Measurements from ENCODE around the gene ADAM12.

ADAM12 gene

DNA sequence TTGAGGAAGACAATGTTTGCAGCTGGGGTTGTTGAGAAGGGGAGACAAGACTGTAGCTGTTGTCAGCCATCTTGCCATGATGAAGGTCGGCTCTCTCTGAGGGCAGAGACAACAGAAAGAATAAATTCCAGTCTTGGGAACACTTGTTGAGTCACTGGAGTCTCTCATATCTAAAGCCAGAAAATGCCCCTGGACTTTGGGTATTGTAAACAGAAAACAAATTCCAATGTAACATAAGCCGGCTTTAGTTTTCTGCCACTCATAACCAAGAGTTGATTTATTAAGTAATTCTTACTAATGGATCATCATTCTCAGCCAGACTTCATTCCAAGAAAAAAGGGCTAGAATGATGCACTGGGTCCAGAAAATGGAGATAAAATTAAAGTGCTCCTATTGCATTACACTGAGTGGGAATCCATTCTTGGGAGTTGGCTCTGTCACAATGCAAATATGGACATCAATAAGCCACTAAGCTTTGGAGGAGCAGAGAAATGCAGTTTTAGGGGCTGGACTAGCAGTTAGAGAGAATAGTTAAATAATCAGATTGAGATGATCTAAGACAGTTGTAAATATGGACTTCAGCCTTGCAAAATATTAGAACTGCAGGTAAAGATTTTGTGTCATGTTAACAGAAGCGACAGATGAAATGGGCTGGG is 78.9 kb downstream of the ADAM12 start:
- no peak for DNase-seq

DNA sequence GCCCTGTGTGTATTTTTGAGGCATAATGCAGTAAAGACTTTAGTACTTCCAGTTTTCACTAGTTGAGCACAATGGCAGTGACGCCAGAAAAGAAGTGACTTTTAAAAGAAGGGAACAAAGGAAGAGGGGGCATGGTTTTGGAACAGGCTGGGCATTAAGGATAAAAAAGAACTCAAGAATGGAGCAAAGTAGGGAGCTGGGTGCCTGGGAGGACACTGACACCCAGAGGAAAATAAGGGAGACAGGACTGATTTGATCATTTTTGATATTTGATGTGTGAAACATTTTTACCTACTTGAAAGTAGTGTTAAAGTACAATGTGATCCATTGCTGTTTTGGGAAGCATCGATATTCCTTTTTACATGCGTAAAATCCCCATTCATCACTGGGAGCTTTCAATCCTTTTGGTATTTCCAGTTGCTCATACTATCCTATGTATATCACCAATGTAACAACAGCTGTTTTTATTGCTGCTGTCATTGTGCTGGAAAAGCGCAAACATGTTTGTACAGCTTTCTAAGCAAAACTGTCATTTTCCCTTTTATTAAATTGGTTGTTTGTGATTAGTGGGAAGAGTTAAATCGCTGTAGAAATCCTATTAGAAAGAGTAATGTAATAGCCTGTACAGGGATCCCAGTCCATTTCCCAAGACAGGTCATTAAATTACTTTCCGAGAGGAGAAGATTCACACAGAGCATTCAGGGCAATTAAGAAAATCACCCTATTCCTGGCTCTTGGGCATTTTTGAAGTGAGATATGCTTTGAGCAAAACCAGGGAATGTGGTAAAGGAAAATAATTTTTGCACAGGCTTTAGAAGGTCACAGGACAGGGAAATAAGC is 85.2 kb downstream of the ADAM12 start:
- DNase-seq = no peak

DNA sequence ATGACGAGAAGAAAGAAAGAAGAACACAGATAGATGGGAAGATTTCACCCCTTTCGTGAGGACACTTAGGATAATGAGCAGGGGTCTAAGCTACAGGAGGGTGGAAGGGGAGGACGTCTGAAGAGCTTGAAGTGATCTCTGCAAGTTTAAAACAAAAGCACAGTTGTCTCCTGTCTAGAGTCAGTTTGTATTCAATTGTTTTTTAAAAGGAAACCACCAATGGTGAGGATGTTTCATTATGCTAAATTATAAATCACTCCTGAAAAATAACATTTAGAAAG is 85.9 kb downstream of the ADAM12 start:
- no peak for DNase-seq

DNA sequence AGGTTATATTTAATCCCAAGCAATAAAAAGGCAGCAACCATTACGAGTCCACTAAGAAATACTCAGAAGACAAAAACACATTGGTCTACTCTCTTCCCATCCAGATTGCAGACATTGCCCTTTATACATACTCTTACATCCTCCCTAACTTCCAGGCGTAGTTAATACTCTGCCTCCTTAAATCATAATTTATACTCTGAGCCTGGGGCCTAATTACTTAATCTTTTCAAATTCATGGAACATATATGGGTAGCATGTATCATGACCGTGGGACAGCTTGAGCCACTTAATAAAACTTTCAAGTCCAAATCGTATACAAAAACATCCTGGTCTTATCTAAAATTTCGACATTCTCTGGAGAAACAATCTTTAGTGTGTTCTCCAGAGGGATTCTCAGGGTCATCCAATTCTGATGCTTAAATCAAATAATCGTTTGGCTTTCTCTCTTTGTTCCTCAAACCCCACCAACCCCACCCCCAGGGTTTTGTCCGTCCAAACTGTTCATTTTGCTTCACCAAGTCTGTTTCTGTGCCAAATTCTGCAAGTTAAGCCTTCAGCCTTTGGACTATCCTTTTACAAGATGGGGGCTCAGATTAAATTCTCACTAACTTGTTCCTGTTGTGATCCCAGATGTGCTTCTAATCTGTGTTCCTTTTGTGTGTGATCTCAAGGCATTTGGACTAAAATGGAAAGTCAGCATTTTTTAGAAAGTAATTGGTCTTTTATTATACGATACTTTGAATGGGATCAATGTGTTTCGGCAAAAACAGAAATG is 86.4 kb downstream of the ADAM12 start:
- no peak for DNase-seq

DNA sequence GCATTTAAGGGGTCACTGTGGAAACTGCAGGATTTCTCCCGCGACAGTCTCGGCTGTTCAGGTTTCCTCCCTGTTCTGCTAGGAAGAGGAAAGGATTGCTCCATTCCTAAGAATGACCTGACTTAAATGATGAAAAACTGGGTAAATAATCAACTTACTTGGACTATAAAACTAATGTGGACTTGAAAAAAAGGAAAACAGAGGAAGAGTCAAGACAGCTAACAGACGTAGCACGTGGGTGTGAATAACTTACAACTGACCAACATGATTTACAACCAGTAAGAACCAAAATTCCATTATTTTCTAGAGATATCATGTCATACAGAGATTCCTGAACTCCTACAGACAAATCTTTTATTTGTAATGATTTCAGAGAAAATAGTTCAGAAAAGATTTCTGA is 93.8 kb downstream of the ADAM12 start:
- DNase-seq = no peak

DNA sequence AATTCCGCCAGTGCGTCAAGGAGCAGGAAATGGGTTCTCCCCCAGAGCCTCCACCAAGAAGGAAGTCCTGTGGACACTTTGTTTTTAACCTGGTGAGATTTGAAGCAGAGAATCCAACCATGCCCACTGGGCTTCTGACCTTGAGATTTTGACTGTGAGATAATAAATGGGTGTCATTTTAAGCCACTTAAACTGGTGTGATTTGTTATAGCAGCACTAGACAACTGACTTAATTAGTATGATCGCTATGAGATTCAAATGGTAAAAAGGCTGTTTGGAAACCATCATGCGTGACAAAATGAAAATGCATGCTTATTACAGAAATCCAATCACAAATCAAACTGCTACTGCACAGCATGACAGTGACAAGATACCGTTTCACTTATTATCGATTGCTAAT is 98.0 kb downstream of the ADAM12 start:
- no peak for DNase-seq

DNA sequence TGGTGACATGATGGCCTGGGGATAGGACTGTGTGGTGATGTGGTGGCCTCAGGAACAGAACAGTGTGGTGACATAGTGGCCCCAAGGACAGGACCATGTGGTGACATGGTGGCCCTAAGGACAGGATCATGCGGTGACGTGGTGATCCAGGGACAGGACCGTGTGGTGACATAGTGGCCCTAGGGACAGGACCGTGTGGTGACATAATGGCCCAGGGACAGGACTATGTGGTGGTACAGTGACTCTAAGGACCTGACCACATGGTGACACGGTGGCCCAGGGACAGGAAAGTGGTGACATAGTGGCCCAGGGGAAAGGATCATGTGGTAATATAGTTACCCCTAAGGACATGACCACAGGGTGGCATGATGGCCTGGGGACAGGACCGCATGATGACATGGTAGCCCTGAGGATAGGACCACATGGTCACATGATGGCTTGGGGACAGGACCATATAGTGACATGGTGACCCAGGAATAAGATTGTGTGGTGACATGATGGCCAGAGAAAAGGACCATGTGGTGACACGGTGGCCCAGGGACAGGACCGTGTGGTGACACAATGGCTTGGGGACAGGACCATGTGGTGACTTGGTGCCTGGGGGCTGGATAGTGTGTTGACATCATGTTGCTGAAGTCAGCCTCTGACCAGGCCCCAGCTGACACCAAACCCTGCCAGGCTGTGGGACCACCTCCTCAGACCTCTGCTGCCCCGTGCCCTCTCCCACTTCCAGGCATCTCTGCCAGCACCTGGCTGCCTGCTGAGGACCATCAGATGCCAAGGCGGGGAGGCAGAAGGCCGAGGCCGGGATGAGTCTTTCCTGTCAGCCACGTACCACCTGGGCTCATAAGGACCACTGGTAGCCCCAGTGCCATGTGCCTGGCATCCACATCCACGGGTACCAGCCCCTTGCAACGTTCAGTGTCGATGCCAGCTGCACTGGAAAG is 99.5 kb downstream of the ADAM12 start:
- DNase-seq = no peak

DNA sequence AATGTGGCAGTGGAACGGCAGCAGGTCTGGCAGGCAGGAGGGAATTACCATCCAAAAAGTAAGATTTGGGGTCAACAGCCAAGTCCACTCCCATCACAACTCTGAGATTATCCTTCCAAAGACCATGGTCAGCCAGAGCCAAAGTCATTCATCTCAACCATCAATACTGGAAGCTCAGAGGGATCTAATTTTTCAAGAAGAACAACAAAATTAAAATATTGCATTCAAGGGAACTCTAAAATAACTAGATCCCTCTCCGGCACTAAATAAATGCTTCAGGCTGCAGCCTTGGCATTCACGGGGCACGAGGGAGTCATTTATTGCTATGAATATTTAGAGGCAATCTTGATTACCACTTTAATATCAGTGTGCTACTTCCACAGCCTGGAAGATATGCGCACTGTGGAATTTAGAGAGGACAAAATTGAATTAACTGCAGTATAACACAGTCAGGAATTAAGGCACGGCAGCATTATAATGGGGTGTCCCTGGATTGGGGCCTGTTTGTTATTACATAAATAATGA is 102.0 kb downstream of the ADAM12 start:
- no peak for DNase-seq

DNA sequence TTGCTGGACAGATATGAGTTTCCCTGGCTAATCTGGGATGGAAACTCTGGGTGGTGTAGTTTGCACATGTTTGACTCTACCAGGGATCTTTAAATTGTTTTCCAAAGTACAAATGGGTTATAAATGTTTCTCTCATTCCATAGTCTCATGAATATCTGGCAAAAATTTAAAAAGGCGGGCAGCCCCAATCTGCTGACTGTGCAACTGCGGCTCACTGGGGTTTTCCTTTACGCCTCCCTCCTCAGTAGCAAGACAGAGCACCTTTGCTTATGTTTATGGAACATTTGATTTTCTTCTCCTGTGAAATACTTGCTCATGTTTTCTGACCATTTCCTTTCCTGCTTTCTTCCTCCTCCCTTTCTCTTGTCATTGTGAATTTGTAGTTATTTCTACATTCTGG is 105.0 kb downstream of the ADAM12 start:
- DNase-seq = no peak

DNA sequence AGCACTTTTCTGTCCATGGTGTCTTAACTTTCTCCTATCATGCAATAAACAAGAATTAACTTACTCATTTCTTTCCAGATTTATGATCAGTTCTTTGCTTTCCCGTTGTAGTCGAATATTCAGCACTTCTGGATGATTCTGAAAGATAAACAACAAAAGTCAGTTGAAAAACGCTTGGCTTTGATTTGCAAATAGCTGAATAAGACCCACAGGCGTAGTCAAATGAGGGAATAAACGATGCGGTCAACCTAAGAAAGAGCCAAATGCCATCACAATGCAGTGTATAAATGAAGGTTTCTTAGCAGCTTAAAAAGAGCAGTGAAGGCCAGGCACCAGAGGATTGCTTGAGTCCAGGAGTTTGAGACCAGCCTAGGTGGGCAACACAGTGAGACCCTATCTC is 109.4 kb downstream of the ADAM12 start:
- no peak for DNase-seq

DNA sequence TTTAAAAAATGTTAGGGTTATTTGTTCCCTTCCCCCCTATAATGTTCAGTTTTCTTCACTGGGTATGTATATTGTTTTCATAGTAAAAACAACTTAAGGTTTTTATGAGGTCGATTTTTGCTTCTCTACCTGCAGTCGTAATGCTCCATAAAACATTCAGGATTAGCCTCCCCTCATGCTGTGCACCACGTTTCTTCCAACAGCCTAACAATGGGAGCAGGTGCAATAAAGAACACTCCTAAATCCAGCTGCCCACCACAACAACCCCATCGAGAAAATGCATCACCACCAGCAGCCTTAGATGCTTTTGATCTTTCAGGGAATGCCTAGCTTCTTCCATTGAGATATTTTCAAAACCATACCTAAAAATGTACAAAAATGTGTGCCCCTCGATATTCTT is 111.1 kb downstream of the ADAM12 start:
- no peak for DNase-seq

DNA sequence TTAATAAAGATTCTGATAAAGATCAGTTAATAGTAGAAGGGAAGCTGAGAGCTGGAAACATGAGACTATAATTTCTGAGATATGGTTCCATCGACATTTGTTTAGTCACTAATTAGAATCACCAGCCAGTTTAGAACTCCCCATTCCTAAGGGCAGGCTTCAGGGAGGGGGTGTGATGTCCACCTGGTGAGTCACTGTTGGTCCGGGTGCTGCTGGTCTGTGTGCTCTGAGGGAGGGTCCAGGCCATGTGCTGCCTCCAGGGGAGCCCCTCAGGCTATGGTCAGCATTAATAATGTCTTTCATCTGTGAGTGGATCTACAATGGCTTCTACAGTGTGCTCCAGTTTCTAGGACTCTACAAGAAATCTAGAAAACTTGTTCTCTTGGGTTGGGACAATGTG is 115.8 kb downstream of the ADAM12 start:
- DNase-seq = no peak

DNA sequence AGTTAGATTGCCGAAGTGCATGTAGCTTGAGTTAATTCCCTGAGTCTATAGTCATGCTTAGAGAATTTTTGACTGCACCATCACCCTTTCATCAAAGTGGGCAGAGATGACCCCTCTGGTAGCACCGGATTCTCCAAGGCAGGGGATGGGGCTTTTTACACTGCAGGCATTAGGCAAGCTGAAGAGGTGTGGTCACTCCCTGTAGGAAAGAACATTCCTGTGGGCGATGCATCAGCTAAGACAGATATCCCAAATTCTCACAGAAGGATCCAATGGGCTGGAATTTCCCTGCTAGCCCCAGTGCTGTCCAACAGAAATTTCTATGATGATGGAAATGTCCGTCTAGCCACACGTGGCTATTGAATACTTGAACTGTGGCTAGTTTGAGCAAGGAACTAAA is 118.2 kb downstream of the ADAM12 start:
- DNase-seq = no peak

DNA sequence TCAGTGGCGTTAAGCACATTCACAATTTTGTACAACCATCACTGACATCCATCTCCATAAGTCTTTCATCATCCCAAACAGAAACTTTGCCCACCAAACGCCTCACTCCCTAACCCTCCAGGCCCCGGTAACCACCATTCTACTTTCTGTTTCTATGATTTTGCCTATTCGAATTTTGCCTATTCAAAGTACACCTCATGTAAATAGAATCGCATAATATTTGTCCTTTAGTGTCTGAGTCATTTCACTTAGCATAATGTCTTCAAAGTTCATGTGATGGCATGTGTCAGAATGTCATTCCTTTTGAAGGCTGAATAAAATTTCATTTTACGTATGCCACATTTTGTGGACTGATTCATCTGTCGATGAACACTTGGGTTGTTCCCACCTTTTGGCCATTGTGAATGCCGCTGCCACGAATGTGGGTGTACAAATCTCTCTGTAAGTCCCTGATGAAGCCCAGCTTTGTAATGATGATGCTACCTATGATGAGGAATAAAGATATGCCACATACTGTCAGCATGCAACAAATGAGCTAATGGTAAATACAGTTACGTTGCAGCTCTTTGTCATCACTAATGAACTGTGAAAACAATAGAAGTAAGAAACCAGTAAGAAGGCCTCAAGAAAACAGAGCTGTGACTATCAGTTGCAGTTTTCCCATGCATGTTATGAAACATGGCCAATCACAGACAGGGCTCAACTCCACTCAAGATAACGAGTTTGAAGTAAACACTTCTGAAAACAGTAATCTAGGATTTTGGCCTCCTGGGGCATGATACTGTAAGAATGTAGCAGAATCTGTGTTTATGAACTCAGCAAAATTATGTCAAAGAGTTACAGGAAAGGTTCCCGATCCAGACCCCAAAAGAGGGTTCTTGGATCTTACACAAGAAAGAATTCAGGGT is 120.0 kb downstream of the ADAM12 start:
- no peak for DNase-seq

DNA sequence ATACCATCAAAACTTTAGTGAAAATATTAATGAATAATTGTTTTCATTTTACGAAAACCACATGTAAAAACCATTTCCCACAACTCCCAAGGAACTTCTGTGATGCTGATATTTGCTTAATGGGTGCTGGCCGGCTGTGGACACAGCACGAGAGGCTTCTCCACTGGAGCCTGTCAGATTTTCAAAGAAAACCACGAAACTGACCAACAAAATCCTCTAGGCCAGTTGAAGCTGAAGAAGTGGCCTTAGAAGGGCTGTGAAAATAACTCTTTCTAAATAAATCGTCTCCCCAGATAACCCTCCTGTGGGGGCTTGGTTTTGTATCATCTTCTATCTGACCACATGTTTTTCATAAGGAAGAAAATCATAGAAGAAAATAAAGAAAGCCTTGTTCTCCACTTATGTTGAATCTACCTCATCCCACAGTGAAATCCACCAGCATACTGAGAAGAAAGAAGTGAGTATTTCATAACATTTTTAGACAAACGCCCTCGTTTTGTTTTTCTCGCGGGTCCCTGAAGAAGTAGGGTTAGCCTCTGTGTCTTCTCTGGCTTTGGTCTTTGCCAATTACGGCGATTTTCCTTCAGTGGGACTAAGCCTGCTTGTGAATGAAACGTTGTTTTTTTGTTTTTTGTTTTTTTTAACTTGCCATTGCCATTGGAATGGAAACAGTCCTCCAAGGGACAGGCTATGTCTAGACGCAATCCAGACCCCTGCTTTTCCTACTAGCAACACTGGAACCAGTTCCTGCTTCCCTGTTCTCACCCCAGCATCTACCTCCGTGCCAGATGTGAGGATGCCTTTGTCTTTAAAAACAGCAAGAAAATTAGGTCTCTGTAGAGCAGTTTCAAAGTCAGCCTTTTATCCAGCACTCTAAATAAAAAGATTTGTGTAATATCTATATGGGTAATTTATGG is 123.9 kb downstream of the ADAM12 start:
- DNase-seq = no peak

DNA sequence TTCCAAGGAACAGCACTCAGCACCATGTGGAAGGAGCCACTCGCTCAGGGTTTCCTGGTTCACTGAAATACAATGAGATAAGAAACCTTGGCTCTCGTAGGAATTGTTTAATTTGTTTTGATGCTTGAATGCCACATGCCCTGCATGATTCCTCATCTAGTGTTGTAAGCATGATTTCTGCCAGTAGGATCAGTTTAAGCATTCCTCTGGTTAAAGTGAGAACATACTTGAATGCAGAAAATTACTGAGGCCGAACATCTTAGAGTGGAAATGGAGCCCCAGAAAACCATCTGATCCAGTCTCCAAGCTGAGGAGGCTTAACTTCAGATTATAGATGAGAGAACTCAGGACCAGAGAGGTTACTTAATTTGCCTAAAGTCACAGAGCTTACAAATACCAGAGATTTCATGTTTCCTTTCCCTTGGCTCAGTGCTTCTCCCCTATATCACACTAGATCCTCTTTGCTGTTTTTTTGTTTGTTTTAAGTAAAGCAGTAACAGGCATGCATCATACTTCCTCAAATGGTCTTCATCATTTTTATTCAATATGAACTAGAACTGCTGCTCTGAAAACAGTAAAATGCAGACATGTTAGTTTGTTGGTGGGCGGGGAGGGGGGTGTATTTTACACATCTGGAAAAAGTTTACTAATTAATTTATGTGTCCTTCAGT is 125.1 kb downstream of the ADAM12 start:
- peak; percentile 17 for DNase-seq

DNA sequence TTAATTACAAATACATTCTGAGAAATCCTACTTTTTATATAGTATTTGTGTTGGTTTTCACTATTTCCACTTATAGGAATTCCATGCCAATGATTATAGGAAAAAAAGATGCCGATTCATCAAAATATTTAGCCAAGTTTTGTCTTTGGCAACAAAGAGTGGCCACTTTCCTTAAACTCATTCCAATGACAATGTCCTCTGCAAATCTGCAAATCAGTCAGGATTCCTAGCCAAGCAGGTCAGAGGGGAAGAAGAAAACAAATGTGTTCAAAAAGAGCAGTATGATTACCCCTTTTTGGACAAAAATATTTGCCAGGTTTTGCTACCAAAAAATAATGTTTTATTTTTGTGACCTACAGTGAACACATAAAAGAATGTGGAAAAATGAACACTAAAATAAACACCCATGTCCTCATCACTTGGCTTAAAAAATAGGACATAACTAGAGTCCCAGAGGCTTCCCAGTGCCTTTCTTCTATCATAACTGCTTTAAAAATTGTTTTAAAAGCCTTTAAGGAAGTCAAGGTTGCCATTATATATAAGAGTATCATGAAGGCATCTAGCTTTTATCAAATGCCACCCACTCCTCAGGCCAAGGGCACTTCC is 125.9 kb downstream of the ADAM12 start:
- DNase-seq = no peak

DNA sequence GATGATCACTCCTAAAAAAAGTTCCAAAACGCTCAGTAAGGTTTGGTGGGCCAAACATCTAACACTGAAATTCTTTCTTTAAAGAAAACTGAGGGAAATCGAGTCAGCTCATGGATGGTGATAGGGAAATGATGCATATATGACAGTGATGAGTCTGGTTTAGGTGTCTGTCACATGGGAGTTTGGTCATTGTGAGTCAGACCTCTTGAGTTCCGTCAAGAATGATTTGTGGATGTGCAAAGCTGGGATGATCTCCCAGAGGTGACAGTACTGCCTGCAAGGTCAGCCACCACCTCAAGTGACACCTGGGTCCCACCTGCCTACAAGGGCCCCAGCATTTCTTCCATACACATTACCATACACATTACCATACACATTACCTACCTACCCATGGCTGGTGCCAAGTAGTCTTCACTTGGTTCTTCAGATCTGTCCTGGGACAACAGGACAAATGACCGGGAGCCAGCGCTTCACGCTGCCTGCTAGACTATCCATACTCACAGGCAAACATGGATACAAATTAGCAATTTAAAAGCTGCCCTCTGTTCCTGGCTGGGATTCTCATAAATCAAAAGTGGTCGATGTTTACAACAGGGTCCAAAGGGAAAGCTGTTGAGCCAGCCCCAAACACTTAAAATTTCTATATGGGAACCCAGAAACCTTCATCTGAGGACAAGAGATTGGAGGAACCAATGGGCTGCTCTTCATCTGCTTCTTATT is 128.4 kb downstream of the ADAM12 start:
- DNase-seq = no peak

DNA sequence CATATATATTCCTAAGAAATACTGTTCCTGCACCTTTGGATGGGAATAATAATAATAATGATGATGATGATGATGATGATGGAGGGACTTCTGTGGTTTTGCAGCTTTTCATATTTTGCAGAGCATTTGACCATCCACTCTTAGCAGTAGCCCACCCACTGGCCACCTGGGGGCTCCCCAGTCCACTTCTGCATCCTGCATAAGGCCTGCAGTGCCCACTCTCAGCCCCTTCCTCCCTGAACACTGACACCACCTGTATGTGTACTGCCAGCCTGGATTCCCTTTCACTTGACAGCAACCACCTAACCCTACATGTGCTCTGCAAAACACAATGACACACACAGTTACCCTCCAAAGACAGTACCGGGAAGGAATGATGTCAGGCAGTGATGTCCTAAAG is 131.4 kb downstream of the ADAM12 start:
- no peak for DNase-seq

Data from DMS79 (cell line).